ENCODE data around the gene ANKS1B. TPM values are rescaled to one million over a fixed set of nuclear protein-coding genes. Genes with fewer than 3 reads are reported as not detected.

Gene ANKS1B
- total and polyA plus RNA-seq, 10 of the 15 experiments (the other 5 are each of a cell fraction or from before 2014, with no cell fraction given) = 0.16 to 1.3 (median 0.82) TPM; not detected in 7

DNA sequence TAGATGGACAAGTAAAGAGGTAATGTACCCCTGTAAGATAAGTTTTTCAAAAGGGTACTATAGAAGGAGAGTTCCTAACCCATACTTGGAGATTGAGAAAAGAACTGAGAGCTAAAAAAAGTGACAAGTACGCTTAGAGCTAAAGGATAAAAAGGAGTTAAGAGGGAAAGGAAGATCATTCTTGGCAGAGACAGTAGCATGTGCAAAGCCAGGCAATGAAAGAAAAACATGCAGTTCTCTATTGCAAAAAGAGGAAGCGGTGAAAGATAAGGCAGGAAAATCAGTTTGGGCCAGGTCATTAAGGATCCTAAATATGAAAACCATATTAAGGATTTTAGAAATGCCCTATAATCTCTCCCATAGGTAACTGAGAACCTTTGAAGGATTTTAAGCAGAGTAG, 837.6 kb downstream of the ANKS1B start:
- POLR2A ChIA-PET = no interaction called here
- intact Hi-C loops (cut with micrococcal nuclease; ENCODE audit: unreplicated experiment) = no loop called here

DNA sequence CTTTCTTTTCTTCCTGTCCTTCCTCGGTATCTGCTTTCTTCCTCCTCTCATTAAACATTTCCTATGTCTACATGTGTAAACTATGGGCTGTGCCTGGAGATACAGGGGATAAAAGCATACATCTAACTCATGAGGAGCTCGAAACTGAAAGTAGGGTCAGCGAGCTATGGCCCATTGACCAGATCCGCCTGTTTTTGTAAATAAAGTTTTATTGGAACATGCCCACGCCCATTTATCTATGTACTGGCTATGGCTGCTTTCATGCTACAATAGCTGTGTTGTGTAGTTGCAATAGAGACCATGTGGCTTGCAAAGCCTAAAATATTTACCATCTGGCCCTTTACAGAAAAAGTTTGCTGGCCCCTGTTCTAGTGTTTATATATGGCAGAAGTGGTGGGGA, 838.0 kb downstream of the ANKS1B start:
- no peak for DNase-seq (ENCODE audit: low read depth, low spot score)
- Histone ChIP-seq H3K4me3 (no peak overlapping the region), H4K20me1 (ENCODE audit: control insufficient read depth, insufficient read depth) (no peaks in the 10 kb centered on the region), H3K27ac (ENCODE audit: control insufficient read depth, insufficient read depth) (no peak overlapping the region), H3K9ac (ENCODE audit: control insufficient read depth, insufficient read depth, low read length) (no peak overlapping the region), H2AFZ (ENCODE audit: control insufficient read depth, low read depth, low read length) (no peak overlapping the region), H3K4me2 (ENCODE audit: control insufficient read depth, insufficient read depth) (no peak overlapping the region), H3K9me3 (replicated peaks; ENCODE audit: control insufficient read depth, insufficient read depth, low read length) (no peaks in the 10 kb centered on the region), H3K27me3 (replicated peaks in 1 of 2; ENCODE audit: control insufficient read depth in 2 of 2, insufficient read depth in 2 of 2, low read length in 1 of 2) (no peaks in the 10 kb centered on the region), H3K79me2 (ENCODE audit: control insufficient read depth, insufficient read depth, low read length) (no peaks in the 10 kb centered on the region), H3K4me1 (ENCODE audit: control insufficient read depth, insufficient read depth, low read length) (no peaks in the 10 kb centered on the region), H3K36me3 (ENCODE audit: control insufficient read depth in 2 of 2, insufficient read depth in 2 of 2, low read length in 1 of 2) (no peaks in the 10 kb centered on the region)
- in situ Hi-C loops (cut with MboI) = no loop called here
- FAIRE-seq = no peak
- no peak for ATAC-seq
- ChIA-PET RAD21 (ENCODE audit: unreplicated experiment) (no interaction called here), SMC1A (ENCODE audit: uncharacterized antibody, unreplicated experiment) (interaction anchor here (0.7 to 1.3 kb wide), 3 partner anchors 8 to 10 kb away, joined by 4 to 5 read pairs (median 4); no protein-coding TSS in a partner anchor), POLR2A (no interaction called here), CTCF (no interaction called here)
- BruUV-seq (replicated peaks) = no TSS peak
- 14% methylated on average over 5 of the region's 5 CpGs for WGBS (ENCODE audit: insufficient coverage, insufficient replicate concordance, low lambda C conversion rate, missing lambda C conversion rate)
- intact Hi-C loops (cut with micrococcal nuclease; ENCODE audit: unreplicated experiment) = no loop called here
- TF ChIP-seq ZBTB40 (IDR thresholded peaks at IDR 0.05; ENCODE audit: borderline replicate concordance) = peak; percentile 86
- no peak for TF ChIP-seq HDAC6 (IDR thresholded peaks at IDR 0.05; ENCODE audit: unreplicated experiment)

More for the DNA sequence above, 837.6 kb downstream of the ANKS1B start:
- no peaks in the 10 kb centered on the region for H3K36me3 ChIP-seq (ENCODE audit: control insufficient read depth in 2 of 2, insufficient read depth in 2 of 2, low read length in 1 of 2)
- FAIRE-seq (no peak), ATAC-seq (no peak), DNase-seq (ENCODE audit: low read depth, low spot score) (no peak)
- H3K9me3 ChIP-seq (replicated peaks; ENCODE audit: control insufficient read depth, insufficient read depth, low read length) = no peaks in the 10 kb centered on the region
- no peak overlapping the region for H3K4me2 ChIP-seq (ENCODE audit: control insufficient read depth, insufficient read depth)
- in situ Hi-C loops (cut with MboI) = no loop called here
- no peaks in the 10 kb centered on the region for H3K4me1 ChIP-seq (ENCODE audit: control insufficient read depth, insufficient read depth, low read length)
- no peak overlapping the region for H3K4me3 ChIP-seq
- H3K9ac ChIP-seq (ENCODE audit: control insufficient read depth, insufficient read depth, low read length) = no peak overlapping the region
- H4K20me1 ChIP-seq (ENCODE audit: control insufficient read depth, insufficient read depth) = no peaks in the 10 kb centered on the region
- H2AFZ ChIP-seq (ENCODE audit: control insufficient read depth, low read depth, low read length) = no peak overlapping the region
- no peak overlapping the region for H3K27ac ChIP-seq (ENCODE audit: control insufficient read depth, insufficient read depth)
- no TSS peak for BruUV-seq (replicated peaks)
- WGBS (ENCODE audit: insufficient coverage, insufficient replicate concordance, low lambda C conversion rate, missing lambda C conversion rate) = 5% methylated on average over 2 of the region's 2 CpGs
- ChIA-PET SMC1A (ENCODE audit: uncharacterized antibody, unreplicated experiment) (interaction anchor here (1.3 kb wide), 2 partner anchors 8 to 9 kb away, joined by 4 to 5 read pairs; no protein-coding TSS in a partner anchor), RAD21 (ENCODE audit: unreplicated experiment) (no interaction called here), CTCF (no interaction called here)
- TF ChIP-seq, protein P1, sequence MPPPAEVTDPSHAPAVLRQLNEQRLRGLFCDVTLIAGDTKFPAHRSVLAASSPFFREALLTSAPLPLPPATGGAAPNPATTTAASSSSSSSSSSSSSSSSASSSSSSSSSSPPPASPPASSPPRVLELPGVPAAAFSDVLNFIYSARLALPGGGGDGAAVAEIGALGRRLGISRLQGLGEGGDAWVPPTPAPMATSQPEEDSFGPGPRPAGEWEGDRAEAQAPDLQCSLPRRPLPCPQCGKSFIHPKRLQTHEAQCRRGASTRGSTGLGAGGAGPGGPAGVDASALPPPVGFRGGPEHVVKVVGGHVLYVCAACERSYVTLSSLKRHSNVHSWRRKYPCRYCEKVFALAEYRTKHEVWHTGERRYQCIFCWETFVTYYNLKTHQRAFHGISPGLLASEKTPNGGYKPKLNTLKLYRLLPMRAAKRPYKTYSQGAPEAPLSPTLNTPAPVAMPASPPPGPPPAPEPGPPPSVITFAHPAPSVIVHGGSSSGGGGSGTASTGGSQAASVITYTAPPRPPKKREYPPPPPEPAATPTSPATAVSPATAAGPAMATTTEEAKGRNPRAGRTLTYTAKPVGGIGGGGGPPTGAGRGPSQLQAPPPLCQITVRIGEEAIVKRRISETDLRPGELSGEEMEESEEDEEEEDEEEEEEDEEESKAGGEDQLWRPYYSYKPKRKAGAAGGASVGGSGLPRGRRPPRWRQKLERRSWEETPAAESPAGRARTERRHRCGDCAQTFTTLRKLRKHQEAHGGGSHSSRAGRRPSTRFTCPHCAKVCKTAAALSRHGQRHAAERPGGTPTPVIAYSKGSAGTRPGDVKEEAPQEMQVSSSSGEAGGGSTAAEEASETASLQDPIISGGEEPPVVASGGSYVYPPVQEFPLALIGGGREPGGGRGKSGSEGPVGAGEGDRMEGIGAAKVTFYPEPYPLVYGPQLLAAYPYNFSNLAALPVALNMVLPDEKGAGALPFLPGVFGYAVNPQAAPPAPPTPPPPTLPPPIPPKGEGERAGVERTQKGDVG (CRISPR knock-in tag; IDR thresholded peaks at IDR 0.05) = no peak
- peak; percentile 62; the same call in 1 of the 2 replicates for TF ChIP-seq SPI1 (IDR thresholded peaks at IDR 0.05; ENCODE audit: borderline replicate concordance, insufficient read depth, low read depth, low read length)
- H3K79me2 ChIP-seq (ENCODE audit: control insufficient read depth, insufficient read depth, low read length) = no peaks in the 10 kb centered on the region
- H3K27me3 ChIP-seq (replicated peaks in 1 of 2; ENCODE audit: control insufficient read depth in 2 of 2, insufficient read depth in 2 of 2, low read length in 1 of 2) = no peaks in the 10 kb centered on the region
